DMS153 treated with DMSO at 0.1 percent for 48 hours (cell line): ENCODE measurements around the gene EPHA6.

Experiments
- DNase-seq: peaks from one replicate; lab custom pipeline; 2025; ENCODE audit not compliant: unreplicated experiment; lab: John Stamatoyannopoulos, UW

The EPHA6 gene

GRCh38 chr3:97686258-97686657, 871.9 kb downstream of the EPHA6 start:
- no peak for DNase-seq

- DNase-seq = no peak
Measured at GRCh38 chr3:97687734-97688133, 873.3 kb downstream of the EPHA6 start.

- DNase-seq = no peak
Measured at GRCh38 chr3:97689111-97689510, 874.7 kb downstream of the EPHA6 start.

GRCh38 chr3:97689962-97690361, 875.6 kb downstream of the EPHA6 start:
- no peak for DNase-seq

- DNase-seq = no peak
Measured at GRCh38 chr3:97691354-97691753, 877.0 kb downstream of the EPHA6 start.

GRCh38 chr3:97692389-97692788, 878.0 kb downstream of the EPHA6 start:
- no peak for DNase-seq

GRCh38 chr3:97692831-97693230, 878.4 kb downstream of the EPHA6 start:
- DNase-seq = no peak

GRCh38 chr3:97694876-97695275, 880.5 kb downstream of the EPHA6 start:
- no peak for DNase-seq

- no peak for DNase-seq
Measured at GRCh38 chr3:97698691-97699090, 884.3 kb downstream of the EPHA6 start.

GRCh38 chr3:97699889-97700288, 885.5 kb downstream of the EPHA6 start:
- DNase-seq = no peak

GRCh38 chr3:97705764-97706163, 891.4 kb downstream of the EPHA6 start:
- no peak for DNase-seq

- DNase-seq = no peak
Measured at GRCh38 chr3:97706226-97706625, 891.8 kb downstream of the EPHA6 start.

GRCh38 chr3:97711654-97712053, 897.3 kb downstream of the EPHA6 start:
- DNase-seq = no peak

GRCh38 chr3:97712919-97713318, 898.5 kb downstream of the EPHA6 start:
- peak; percentile 5 for DNase-seq

GRCh38 chr3:97713634-97714033, 899.2 kb downstream of the EPHA6 start:
- no peak for DNase-seq

GRCh38 chr3:97719156-97719821, 904.9 kb downstream of the EPHA6 start:
- peak; percentile 62 for DNase-seq

- DNase-seq = peak; percentile 25
Measured at GRCh38 chr3:97720417-97720816, 906.0 kb downstream of the EPHA6 start.

GRCh38 chr3:97721446-97721845, 907.1 kb downstream of the EPHA6 start:
- DNase-seq = no peak

- peak; percentile 10 for DNase-seq
Measured at GRCh38 chr3:97736928-97737327, 922.5 kb downstream of the EPHA6 start.

- no peak for DNase-seq
Measured at GRCh38 chr3:97738761-97739160, 924.4 kb downstream of the EPHA6 start.

GRCh38 chr3:97742036-97742435, 927.6 kb downstream of the EPHA6 start:
- DNase-seq = no peak

GRCh38 chr3:97744289-97744688, 929.9 kb downstream of the EPHA6 start:
- DNase-seq = no peak
